Sigmoid colon (tissue), 7 donors: Measurements from ENCODE around the gene PLBD2. TPM values are rescaled to one million over a fixed set of nuclear protein-coding genes. Genes with fewer than 3 reads are reported as not detected.

Experiments
- DNase-seq: peaks from one replicate; pipeline ENCODE4 v3.0.0-alpha.2; 2019
- H3K27ac ChIP-seq, 4 donors: fragments of 200-600 bp; sonication (generic); one replicate each; pipeline ENCODE4 v1.5.1; 2016 to 2019; ENCODE audit warnings: mild to moderate bottlenecking in 1 of 4
- H3K27me3 ChIP-seq, 3 donors: fragments of 200-600 bp; sonication (generic); one replicate each; pipeline ENCODE4 v1.5.1; 2019; ENCODE audit warnings: mild to moderate bottlenecking in 1 of 3
- H3K36me3 ChIP-seq, 4 donors: fragments of 200-600 bp; sonication (generic); one replicate each; pipeline ENCODE4 v1.5.1; 2016 to 2019
- H3K4me1 ChIP-seq, 4 donors: fragments of 200-600 bp; sonication (generic); one replicate each; pipeline ENCODE4 v1.5.1; 2017 to 2019
- H3K4me3 ChIP-seq, 4 donors: fragments of 200-600 bp; sonication (generic); one replicate each; pipeline ENCODE4 v1.5.1; 2017 to 2019; ENCODE audit warnings: mild to moderate bottlenecking in 2 of 4, moderate library complexity in 1 of 4
- H3K9me3 ChIP-seq, 4 donors: fragments of 200-600 bp in 3 of 4; sonication (generic) in 3 of 4; one replicate each; pipeline versions ENCODE4 v1.5.1 to v1.6.1; 2013 to 2019
- CTCF ChIP-seq, 4 experiments: fragments of 450-650 bp in 3 of 4; fragments of 200-600 bp in 1 of 4; IDR thresholded peaks; one replicate each; pipeline ENCODE4 v1.5.1; 2016 to 2019; ENCODE audit warnings: antibody characterized with exemption in 4 of 4, mild to moderate bottlenecking in 3 of 4, moderate library complexity in 2 of 4
- EP300 ChIP-seq, 4 donors: sonication (generic); formaldehyde crosslinking; IDR thresholded peaks; one replicate each; pipeline ENCODE4 v1.6.1; 2017; ENCODE audit warnings: antibody characterized with exemption in 4 of 4
- POLR2A ChIP-seq, 2 donors: fragments of 450-650 bp; IDR thresholded peaks; one replicate each; pipeline ENCODE4 v1.6.1; 2016; ENCODE audit warnings: antibody characterized with exemption in 2 of 2, mild to moderate bottlenecking in 2 of 2, moderate library complexity in 2 of 2
- POLR2AphosphoS5 ChIP-seq, 4 donors: sonication (generic); formaldehyde crosslinking; IDR thresholded peaks; one replicate each; pipeline ENCODE4 v1.6.1; 2017; ENCODE audit warnings: antibody characterized with exemption in 4 of 4
- WGBS, 2 donors: extraction: QIAGEN DNeasy Blood & Tissue Kit; methylation state at CpG; one replicate each; pipeline ENCODE4 v1.1.7; 2013; 5-methylcytosine and 5-hydroxymethylcytosine counted together
- intact Hi-C: fragments of 100-400 bp; cut with DNase I; formaldehyde crosslinking; loops from one replicate; pipeline ENCODE4 v1.15.1; 2023
- polyA plus RNA-seq, 3 donors: library from polyadenylated mRNA; stranded (reverse); fragments of 200-250 nt; gene quantifications; one replicate each; pipeline ENCODE4 v1.2.3, GENCODE V29; 2013
- total RNA-seq, 4 donors: library from RNA; depleted of rRNA; stranded (reverse); fragments of >200 nt; gene quantifications; one replicate each; pipeline ENCODE4 v1.1.0, GENCODE V29; 2016
- donor health status: healthy with polysubstance abuse.
- donor health status: Bipolar disorder and iron deficiency.
- donor health status: healthy.

The PLBD2 gene
- total and polyA plus RNA-seq, 7 donors = 3.0 to 39.1 (median 14.4) TPM

- WGBS, 2 donors = 56 to 74% methylated on average over 16 of the region's 16 CpGs
These were observed 38.6 kb downstream of the PLBD2 start for GRCh38 chr12:113396828-113397496.

GRCh38 chr12:113397497-113398197 lies 39.3 kb downstream of the PLBD2 start:
- no peak for DNase-seq
- H3K36me3 ChIP-seq = no peaks in the 10 kb centered on the region
- peaks cover 0 to 40% (median 18%) of the 10 kb centered on the region in 3 donors for H3K27me3 ChIP-seq
- H3K27ac ChIP-seq = no peak overlapping the region
- TF ChIP-seq POLR2A (IDR thresholded peaks at IDR 0.05) = no peak
- no peaks in the 10 kb centered on the region for H3K4me1 ChIP-seq
- WGBS, 2 donors = 50 to 61% methylated on average over 10 of the region's 10 CpGs
- H3K9me3 ChIP-seq = no peaks in the 10 kb centered on the region
- H3K4me3 ChIP-seq = no peak overlapping the region
- intact Hi-C loops = no loop called here

More at GRCh38 chr12:113396828-113397496, 38.6 kb downstream of the PLBD2 start:
- H3K27ac ChIP-seq = no peak overlapping the region
- intact Hi-C loops = no loop called here
- TF ChIP-seq POLR2A (IDR thresholded peaks at IDR 0.05) (no peak), CTCF (IDR thresholded peaks at IDR 0.05) (no peak), POLR2AphosphoS5 (IDR thresholded peaks at IDR 0.05) (no peak), EP300 (IDR thresholded peaks at IDR 0.05) (no peak)
- H3K36me3 ChIP-seq = no peaks in the 10 kb centered on the region
- H3K4me3 ChIP-seq = no peak overlapping the region
- DNase-seq = no peak
- H3K9me3 ChIP-seq = no peaks in the 10 kb centered on the region
- peaks cover 0 to 35% (median 16%) of the 10 kb centered on the region in 3 donors for H3K27me3 ChIP-seq
- H3K4me1 ChIP-seq = no peaks in the 10 kb centered on the region

GRCh38 chr12:113398346-113399290 lies 40.2 kb downstream of the PLBD2 start:
- H3K36me3 ChIP-seq = no peaks in the 10 kb centered on the region
- WGBS, 2 donors = 76 to 86% methylated on average over 26 of the region's 26 CpGs
- H3K9me3 ChIP-seq = no peaks in the 10 kb centered on the region
- peaks cover 0 to 44% (median 21%) of the 10 kb centered on the region in 3 donors for H3K27me3 ChIP-seq
- intact Hi-C loops = no loop called here
- H3K4me3 ChIP-seq = no peak overlapping the region
- no peaks in the 10 kb centered on the region for H3K4me1 ChIP-seq
- no peak for DNase-seq
- H3K27ac ChIP-seq = no peak overlapping the region
- TF ChIP-seq POLR2AphosphoS5 (IDR thresholded peaks at IDR 0.05) (no peak), POLR2A (IDR thresholded peaks at IDR 0.05) (no peak), CTCF (IDR thresholded peaks at IDR 0.05) (no peak), EP300 (IDR thresholded peaks at IDR 0.05) (no peak)

- no peak overlapping the region for H3K27ac ChIP-seq
- H3K36me3 ChIP-seq = no peaks in the 10 kb centered on the region
- DNase-seq = no peak
- TF ChIP-seq CTCF (IDR thresholded peaks at IDR 0.05) (no peak), POLR2A (IDR thresholded peaks at IDR 0.05) (no peak), POLR2AphosphoS5 (IDR thresholded peaks at IDR 0.05) (no peak), EP300 (IDR thresholded peaks at IDR 0.05) (no peak)
- peaks cover 0 to 51% (median 21%) of the 10 kb centered on the region in 3 donors for H3K27me3 ChIP-seq
- H3K4me3 ChIP-seq = no peak overlapping the region
- H3K4me1 ChIP-seq = no peaks in the 10 kb centered on the region
- no peaks in the 10 kb centered on the region for H3K9me3 ChIP-seq
- intact Hi-C loops = no loop called here
- WGBS, 2 donors = 88 to 90% methylated on average over 12 of the region's 12 CpGs
These were observed 41.1 kb downstream of the PLBD2 start for GRCh38 chr12:113399490-113399889.
